Body of pancreas (tissue), 4 donors: ENCODE data around the gene FMO5. TPM values are rescaled to one million over a fixed set of nuclear protein-coding genes. Genes with fewer than 3 reads are reported as not detected.

Experiments
- ATAC-seq: fragments of 150-250 bp; one replicate; pipeline ENCODE4 v1.9.1; 2016
- DNase-seq, 4 donors: peaks; one replicate each; pipeline ENCODE4 v3.0.0-alpha.2; 2019
- H3K27ac ChIP-seq, 4 donors: fragments of 200-600 bp; sonication (generic); 1 replicate in 3 of 4; 2 replicates in 1 of 4; pipeline versions ENCODE4 v1.5.1 to v1.6.1; 2016 to 2019; ENCODE audit warnings: mild to moderate bottlenecking in 1 of 4, mixed read lengths in 1 of 4, moderate library complexity in 1 of 4
- H3K27me3 ChIP-seq, 2 donors: fragments of 200-600 bp; sonication (generic); one replicate each; pipeline ENCODE4 v1.6.0; 2016; ENCODE audit warnings: mild to moderate bottlenecking in 1 of 2
- H3K36me3 ChIP-seq, 2 donors: fragments of 200-600 bp; sonication (generic); replicated peaks in 1 of 2; 2 replicates each; pipeline ENCODE4 v1.5.1; 2016; ENCODE audit warnings: low read depth in 2 of 2; ENCODE audit not compliant: insufficient read depth in 1 of 2
- H3K4me1 ChIP-seq: fragments of 200-600 bp; sonication (generic); one replicate; pipeline ENCODE4 v1.6.0; 2016
- H3K4me3 ChIP-seq, 2 donors: fragments of 200-600 bp; sonication (generic); 1 replicate in 1 of 2; 2 replicates in 1 of 2; pipeline ENCODE4 v1.5.1; 2016 to 2019
- H3K9me3 ChIP-seq, 3 donors: fragments of 200-600 bp; sonication (generic); 1 replicate in 2 of 3; 2 replicates in 1 of 3; pipeline ENCODE4 v1.5.1; 2016
- CTCF ChIP-seq, 7 experiments: fragments of 450-650 bp in 4 of 7; fragments of 200-600 bp in 3 of 7; sonication (generic) in 3 of 7; IDR thresholded peaks; one replicate each; pipeline ENCODE4 v1.5.1; 2016 to 2019; ENCODE audit warnings: antibody characterized with exemption in 7 of 7
- POLR2A ChIP-seq, 3 donors: fragments of 450-650 bp; IDR thresholded peaks; one replicate each; pipeline ENCODE4 v1.6.1; 2016; ENCODE audit warnings: antibody characterized with exemption in 3 of 3, mild to moderate bottlenecking in 2 of 3
- WGBS, 2 donors: methylation state at CpG; one replicate each; pipeline ENCODE4 v1.1.5; 2017; 5-methylcytosine and 5-hydroxymethylcytosine counted together
- intact Hi-C: fragments of 100-400 bp; cut with DNase I; formaldehyde crosslinking; loops from one replicate; pipeline ENCODE4 v1.15.1; 2023
- total RNA-seq, 2 donors: library from RNA; depleted of rRNA; stranded (reverse); fragments of >200 nt; gene quantifications; one replicate each; pipeline ENCODE4 v1.1.0, GENCODE V29; 2016

Gene FMO5
- total RNA-seq, 2 donors from 2014 or later: 30.6 to 68.6 TPM

- WGBS, 2 donors: 73 to 78% methylated on average over 7 of the region's 7 CpGs
- TF ChIP-seq POLR2A (IDR thresholded peaks at IDR 0.05): no peak
- no peak for TF ChIP-seq CTCF (IDR thresholded peaks at IDR 0.05)
- Histone ChIP-seq H3K4me3 (no peak overlapping the region), H3K27ac (peak overlapping the region in 1 of 4 donors; percentile 55), H3K9me3 (no peaks in the 10 kb centered on the region), H3K27me3 (no peaks in the 10 kb centered on the region), H3K36me3 (no peaks in the 10 kb centered on the region), H3K4me1 (peaks cover 77% of the 10 kb centered on the region)
- DNase-seq: no peak
- intact Hi-C loops: no loop called here
- ATAC-seq: no peak
Observed at GRCh38 chr1:147214325-147214724, 10.8 kb downstream of the FMO5 start.

GRCh38 chr1:147213271-147213670 is 11.9 kb downstream of the FMO5 start:
- Histone ChIP-seq H3K27me3 (no peaks in the 10 kb centered on the region), H3K4me1 (peaks cover 81% of the 10 kb centered on the region), H3K9me3 (no peaks in the 10 kb centered on the region), H3K27ac (no peak overlapping the region), H3K36me3 (no peaks in the 10 kb centered on the region), H3K4me3 (no peak overlapping the region)
- ATAC-seq (no peak), DNase-seq (no peak)
- intact Hi-C loops: no loop called here
- TF ChIP-seq POLR2A (IDR thresholded peaks at IDR 0.05): no peak
- no peak for TF ChIP-seq CTCF (IDR thresholded peaks at IDR 0.05)

GRCh38 chr1:147211577-147211976 is 13.6 kb downstream of the FMO5 start:
- intact Hi-C loops: no loop called here
- WGBS, 2 donors: 41 to 63% methylated on average over 2 of the region's 2 CpGs

GRCh38 chr1:147210987-147211386 is 14.2 kb downstream of the FMO5 start:
- 36 to 40% methylated on average over 2 of the region's 2 CpGs for WGBS, 2 donors
- Histone ChIP-seq H3K36me3 (no peaks in the 10 kb centered on the region), H3K27ac (no peak overlapping the region), H3K9me3 (no peaks in the 10 kb centered on the region), H3K4me1 (peaks cover 71% of the 10 kb centered on the region), H3K27me3 (no peaks in the 10 kb centered on the region), H3K4me3 (no peak overlapping the region)
- DNase-seq: no peak
- intact Hi-C loops: no loop called here
- ATAC-seq: no peak
- no peak for TF ChIP-seq POLR2A (IDR thresholded peaks at IDR 0.05)
- TF ChIP-seq CTCF (IDR thresholded peaks at IDR 0.05): no peak

More at GRCh38 chr1:147211577-147211976, 13.6 kb downstream of the FMO5 start:
- Histone ChIP-seq H3K27me3 (no peaks in the 10 kb centered on the region), H3K4me1 (peaks cover 77% of the 10 kb centered on the region), H3K27ac (no peak overlapping the region), H3K36me3 (no peaks in the 10 kb centered on the region), H3K9me3 (no peaks in the 10 kb centered on the region), H3K4me3 (no peak overlapping the region)
- DNase-seq: no peak
- no peak for ATAC-seq
- no peak for TF ChIP-seq POLR2A (IDR thresholded peaks at IDR 0.05)
- no peak for TF ChIP-seq CTCF (IDR thresholded peaks at IDR 0.05)
